ENCODE measurements around the gene CACNA1A.

Gene CACNA1A

DNA sequence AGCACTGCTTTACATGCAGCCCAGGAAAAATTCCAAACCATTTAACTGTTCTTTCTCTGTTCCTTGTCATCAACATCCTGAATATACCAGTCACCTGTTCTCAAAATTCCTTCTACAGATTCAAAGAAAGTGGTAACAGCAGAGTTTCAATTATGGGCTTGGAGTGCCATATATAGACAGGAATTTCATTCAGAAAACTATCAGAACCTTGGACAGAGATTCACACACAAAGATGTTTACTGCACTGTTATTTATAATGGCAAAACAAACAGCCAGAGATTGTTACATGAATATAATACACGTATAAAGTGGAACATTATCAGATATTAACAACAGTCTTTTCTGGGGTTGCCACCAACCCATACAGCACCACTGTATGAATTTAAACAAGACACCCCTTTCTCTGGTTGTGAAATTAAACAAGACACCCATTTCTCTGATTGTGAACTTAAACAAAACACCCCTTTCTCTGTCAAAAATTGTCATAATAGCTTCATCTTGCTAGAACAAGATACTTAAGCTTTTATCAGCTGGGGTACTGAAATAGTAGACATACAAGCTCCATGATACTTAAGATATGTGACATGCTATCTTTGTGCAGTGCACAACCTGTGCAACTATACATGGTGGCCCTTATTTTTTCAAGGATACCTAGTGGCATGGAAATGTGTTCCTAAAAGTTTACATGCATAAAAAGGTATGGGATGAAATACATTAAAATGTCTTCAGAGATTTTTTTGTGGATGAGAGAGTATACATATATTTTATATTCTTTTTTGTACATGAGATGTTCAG, 12.6 kb downstream of the CACNA1A start:
- no peak for DNase-seq (ENCODE audit: low read depth)

DNA sequence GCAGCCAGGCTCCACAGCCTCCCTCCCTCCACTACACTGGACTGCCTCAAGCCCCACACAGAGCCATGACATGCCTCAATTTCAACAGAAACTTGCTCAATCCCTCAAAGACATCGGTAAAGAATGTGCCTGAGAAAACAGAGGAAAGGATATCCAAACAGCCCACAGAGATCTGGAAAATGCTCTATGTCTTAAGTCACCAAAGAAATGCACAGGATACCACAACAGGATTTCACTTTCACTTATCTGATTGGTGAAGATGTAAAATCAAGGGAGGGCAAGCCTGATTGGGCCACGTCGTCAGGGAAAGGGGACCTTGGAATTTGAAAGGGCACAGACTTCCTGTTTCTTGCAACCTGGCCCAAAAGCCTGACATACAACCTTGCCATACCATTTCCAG, 14.2 kb downstream of the CACNA1A start:
- peak; percentile 68 for DNase-seq (ENCODE audit: low read depth)

DNA sequence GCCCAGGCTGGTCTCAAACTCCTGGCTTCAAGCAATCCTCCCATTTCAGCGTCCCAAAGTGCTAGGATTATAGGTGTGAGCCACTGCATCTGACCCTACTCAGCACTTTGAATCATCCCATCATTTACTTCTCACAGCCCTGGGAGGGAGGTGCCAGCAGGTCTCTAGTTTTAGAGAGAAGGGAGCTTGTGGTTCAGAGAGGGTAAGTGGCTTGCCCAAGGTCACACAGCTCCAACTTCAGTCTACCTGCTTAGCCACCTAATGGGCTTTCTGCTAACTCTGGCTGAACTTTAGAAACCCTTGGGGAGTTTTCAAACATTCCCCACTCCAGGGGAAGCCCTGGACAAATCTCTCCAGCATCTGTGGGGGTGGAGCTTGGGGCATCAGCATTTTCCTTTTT, 18.3 kb downstream of the CACNA1A start:
- no peak for DNase-seq (ENCODE audit: low read depth)

DNA sequence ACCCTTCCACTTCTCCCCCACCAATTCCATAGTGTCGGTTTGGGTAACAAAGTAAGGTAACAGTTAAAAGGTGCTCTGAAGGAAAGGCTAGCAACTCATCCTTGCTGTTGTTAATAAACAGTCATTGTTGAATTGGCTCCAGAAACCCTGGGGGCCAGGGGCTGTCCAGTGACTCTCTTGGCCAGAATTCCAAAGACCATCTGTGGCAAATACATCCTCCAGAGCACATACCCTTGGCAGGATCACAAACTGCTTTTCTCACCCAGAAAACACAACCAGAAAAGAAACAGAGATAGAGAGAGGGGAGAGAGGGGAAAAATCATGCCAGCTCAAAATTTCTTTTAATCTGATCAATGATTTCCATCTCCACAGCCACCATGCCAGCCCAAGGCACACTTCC, 22.1 kb downstream of the CACNA1A start:
- no peak for DNase-seq (ENCODE audit: low read depth)

DNA sequence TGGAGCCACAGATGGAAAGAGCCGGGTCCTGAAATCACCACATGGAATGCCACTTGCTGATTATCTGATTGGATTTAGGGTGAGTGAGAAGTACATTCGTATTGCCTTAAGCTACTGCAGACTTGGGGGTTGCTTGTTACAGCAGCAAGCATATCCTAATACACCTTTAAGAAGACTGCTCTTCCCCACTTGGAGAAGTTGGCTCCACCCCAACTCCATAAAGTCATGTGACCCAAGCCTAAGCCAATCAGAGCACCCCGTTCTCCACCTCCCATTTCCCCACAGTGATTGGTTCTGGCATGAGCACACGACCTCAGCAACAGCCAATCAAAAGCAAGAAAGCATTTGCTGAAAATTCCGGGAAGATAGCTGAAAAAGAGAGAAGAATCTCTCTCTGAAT, 23.1 kb downstream of the CACNA1A start:
- DNase-seq (ENCODE audit: low read depth) = no peak

DNA sequence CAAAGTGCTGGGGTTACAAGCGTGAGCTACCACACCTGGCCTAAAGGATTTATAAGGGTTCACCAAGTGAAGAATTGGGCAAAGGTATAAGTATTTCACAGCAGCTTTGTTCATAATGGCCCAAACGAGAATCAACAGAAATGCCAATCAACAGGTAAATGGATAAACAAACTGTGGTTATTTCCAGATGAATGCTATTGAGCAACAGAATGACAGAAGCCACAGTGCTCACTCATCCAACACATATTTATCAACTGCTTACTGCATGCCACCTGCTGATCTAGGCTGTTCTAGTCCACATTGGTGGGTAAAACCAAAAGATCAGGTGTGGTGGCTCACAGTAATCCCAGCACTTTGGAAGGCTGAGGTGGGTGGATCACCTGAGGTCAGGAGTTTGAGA, 27.7 kb downstream of the CACNA1A start:
- DNase-seq (ENCODE audit: low read depth) = no peak

DNA sequence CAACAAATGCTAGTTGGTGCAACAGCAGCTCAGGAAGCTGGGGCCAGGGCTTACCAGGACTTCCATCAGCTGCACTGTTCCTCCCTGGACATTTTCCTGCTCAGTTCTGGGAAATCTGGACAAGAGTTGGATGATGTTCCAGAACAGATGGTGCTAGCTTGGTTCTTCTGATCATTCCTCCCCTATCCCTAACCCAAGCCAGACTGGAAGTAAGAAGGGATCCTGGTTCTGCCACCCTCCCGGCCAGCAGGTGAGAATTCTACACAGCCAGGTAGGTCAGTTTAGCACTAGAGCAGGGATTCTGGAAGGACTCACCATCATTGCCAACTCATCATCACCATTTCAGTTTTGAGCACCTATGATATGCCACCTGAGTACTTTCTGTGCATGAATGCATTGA, 30.2 kb downstream of the CACNA1A start:
- DNase-seq (ENCODE audit: low read depth) = no peak

DNA sequence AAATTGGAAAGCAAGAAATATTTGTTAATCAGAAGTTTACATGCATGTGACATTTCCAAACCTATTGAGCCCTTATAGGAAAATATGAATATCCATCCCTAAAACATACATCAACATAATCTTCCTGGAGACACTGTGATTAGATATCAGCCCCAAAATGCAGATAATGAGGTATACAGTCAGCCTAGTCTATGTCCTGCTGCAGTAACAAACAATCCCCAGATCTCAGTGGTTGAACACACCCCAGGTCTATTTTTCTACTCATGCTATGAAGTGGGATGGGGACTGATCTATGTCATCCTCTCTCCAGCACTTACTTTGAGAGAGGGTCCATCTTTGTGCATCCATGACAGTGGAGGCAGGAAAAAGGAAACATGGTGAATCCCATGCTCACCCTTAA, 31.2 kb downstream of the CACNA1A start:
- DNase-seq (ENCODE audit: low read depth) = no peak

DNA sequence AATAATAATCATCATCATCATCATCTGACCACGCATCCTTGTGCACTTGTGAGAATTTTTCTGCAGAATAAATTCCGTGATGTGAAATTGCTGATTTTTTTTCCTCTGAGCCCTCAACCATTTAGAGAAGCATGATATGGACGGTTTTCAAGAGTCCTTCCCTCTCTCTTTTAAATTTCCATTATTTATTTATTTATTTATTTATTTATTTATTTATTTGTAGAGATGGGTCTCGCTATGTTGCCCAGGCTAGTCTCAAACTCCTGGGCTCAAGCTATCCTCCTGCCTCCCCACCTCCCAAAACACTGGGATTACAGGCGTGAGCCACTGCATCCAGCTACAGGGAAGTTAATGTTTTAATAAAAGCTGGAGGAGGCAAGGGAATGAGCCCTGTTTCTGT, 39.6 kb downstream of the CACNA1A start:
- no peak for DNase-seq (ENCODE audit: low read depth)

DNA sequence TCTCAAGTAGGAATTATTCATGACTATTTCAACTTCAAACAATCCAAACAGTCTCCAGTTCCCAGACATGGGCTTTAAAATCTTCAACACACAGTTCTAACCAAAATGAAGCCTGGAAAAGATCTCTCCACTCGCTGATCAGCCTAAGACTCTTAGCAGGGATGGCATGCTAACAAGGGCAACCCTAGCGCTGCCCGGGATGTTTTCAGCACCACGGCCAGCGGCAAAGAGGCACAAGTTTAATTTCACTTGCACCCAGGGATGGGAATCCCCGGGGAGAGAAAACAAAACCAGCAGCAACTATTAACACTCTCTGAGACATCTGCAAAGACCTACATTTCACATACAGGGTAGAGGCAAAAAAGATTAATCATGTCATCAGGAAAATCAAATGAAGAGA, 43.0 kb downstream of the CACNA1A start:
- DNase-seq (ENCODE audit: low read depth) = no peak

DNA sequence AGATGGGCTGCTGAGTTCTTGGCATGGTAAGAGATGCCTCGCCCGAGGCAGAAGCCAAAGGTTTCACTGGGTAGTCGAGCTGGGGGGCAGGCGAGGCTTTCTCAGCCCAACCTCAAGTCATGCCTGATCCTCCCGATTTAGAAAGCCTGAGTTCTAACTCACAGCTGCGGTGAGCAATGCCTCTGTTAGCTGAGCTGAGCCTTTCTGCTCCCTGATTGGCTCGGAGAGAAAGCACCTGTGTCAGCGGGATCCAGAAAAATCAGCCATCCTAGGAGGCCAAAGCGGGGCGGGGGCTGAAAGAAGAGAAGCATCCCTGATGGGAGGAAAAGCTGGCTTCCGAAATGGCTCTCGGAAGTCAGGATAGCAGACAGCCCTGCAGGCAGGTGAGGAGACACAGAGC, 44.7 kb downstream of the CACNA1A start:
- no peak for DNase-seq (ENCODE audit: low read depth)

DNA sequence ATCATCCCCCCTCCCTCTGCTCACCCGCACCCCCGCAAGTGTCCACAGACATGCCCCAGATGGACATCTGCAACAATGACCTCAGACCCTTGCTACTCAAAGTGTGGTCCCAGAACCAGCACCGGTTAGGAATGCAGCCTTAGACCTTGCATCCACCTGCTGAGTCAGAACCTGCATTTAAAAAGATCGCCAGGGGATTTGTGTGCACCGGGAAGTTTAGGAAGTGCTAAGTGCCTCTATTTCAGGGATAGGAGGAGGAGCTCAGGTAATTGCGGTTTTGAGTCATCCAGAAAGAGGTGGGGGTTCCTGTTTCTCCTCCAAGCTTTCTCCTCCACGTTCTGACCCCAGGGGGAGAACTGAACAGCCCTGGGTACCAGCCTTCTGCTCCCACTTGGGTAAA, 46.2 kb downstream of the CACNA1A start:
- DNase-seq (ENCODE audit: low read depth) = no peak

DNA sequence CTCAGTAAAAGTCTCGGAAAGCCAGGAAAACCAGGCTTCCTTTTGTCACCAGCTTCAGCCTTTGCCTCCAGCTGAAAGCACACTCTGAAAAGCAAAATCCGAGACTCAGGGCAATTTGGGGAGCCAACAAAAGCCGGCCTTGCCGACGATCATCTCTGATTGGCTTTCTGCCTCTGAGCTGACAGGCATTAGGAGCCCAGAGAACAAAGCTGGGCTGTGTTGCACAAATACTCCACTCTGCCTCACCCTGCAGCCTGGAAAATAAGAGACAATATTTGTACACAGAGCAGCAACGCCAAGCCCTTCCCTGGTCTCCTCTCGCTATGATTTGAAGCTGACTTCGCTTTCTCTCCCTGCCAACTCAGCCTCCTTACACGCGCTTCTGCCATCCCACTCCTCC, 46.9 kb downstream of the CACNA1A start:
- DNase-seq (ENCODE audit: low read depth) = no peak

DNA sequence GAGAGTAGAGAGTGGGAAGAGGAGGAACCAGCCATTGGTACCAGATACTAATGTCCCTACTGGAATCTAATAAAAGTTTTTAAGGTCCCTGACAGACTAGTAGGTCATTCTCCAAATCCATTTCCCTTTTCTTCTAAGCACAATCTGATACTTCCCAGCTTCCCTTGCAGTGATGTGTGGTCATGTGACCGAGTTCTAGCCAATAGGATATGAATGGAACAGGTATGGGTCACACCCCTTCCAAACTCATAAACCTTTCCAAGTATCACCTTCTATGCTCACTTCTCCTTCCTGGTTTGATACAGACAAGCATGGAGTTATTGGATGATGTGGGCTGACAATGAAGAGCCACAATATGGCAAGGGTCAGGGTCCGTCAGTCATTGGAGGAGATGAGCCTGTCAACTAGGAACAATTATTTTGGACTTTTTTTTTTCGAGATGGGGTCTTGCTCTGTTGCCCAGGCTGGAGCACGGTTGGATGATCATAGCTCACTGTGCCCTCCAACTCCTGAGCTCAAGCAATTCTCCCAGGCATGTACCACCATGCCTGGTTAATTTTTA, 54.8 kb downstream of the CACNA1A start:
- no peak for DNase-seq (ENCODE audit: low read depth)

DNA sequence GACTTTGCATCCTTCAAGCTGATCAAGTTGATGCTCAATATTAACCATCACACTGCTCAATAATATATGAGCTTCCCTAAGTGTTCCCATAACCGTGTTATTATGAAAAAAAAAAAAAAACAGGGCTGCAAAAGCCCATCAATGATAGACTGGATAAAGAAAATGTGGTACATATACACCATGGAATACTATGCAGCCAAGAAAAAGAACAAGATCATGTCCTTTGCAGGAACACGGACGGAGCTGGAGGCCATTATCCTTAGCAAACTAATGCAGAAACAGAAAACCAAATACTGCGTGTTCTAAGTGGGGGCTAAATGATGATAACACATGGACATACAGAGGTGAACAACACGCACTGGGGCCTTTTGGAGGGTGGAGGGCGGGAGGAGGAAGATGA, 58.3 kb downstream of the CACNA1A start:
- no peak for DNase-seq (ENCODE audit: low read depth)

DNA sequence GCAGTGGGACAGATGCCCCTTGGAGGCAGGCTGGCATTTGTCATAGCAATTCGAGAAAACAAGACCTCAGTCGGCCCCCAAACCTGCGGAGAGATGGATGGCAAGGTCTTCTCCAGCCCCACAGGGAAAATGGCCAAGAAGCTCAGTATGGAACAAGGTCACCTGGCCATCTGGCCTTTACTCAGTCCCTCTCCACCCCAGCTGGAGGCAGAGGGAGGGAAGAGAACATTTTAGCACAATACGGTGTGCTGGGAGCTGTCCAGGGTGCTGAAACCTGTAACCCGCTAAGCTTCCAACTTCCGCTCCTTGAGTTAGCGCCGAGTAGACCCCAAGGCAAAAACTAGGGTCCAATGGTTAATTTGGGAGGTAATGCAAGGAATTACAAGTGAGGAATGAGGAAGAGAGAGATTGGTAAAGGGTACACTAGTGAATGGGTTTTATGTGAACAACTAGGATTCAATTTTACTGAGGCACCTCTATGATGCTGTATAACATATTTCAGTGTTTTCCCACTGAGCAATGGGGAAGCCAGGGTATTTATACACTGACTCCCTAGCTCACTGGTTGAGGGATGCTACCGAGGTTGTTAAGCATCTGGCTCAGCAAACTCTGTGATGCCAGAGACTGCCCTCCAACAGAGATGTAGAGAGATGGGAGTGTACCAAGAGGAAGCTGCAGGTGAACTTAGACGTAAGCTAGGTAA, 64.3 kb downstream of the CACNA1A start:
- DNase-seq (ENCODE audit: low read depth) = peak; percentile 9

DNA sequence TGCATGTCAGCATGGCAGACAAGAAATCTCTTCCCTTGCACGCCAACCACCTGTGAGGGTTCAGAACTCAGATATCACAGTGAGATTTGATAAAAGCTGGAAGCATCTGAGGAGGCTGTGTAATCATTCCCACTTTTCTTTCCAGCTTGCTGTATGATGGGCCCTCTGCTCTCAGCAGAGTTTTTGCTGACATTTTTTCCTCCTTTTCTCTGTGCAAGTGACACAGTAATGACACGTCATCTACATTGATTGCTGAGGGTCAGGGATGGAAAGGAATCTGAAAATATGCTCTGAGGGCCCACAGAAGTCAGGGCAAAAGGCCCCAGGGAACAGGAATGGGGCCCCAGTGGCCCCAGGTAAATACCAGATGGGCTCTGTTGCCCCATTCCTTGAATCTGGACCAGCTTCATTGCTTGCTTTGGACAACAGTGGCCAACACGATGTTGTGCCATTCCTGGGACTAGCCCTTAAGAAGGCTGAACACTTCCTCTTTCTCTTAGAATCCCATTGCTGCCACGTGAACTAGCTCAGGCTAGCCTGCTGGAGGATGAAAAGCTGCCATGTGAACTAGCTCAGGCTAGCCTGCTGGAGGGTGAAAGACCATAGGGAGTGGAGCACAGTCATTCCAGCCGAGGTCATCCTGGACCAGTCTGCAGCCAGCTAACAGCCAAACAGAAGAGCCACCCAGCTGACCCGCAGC, 68.2 kb downstream of the CACNA1A start:
- DNase-seq (ENCODE audit: low read depth) = no peak

DNA sequence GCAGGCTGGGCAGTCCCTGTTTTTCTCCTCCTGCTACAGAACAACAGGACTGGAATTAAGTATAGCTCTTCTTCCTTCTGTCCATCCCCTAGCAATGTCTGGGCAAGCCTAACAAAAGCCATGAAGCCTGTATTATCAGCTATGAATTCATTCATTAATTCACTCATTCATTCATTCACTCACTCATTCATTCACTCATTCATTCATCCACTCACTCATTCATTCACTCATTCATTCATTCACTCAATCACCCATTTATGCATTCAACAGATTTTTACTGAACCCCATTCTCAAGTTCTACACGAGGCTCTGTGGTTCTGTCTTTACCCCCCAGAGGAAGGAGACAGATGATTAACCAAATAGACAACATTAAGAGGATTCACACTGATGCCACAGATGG, 69.9 kb downstream of the CACNA1A start:
- no peak for DNase-seq (ENCODE audit: low read depth)

DNA sequence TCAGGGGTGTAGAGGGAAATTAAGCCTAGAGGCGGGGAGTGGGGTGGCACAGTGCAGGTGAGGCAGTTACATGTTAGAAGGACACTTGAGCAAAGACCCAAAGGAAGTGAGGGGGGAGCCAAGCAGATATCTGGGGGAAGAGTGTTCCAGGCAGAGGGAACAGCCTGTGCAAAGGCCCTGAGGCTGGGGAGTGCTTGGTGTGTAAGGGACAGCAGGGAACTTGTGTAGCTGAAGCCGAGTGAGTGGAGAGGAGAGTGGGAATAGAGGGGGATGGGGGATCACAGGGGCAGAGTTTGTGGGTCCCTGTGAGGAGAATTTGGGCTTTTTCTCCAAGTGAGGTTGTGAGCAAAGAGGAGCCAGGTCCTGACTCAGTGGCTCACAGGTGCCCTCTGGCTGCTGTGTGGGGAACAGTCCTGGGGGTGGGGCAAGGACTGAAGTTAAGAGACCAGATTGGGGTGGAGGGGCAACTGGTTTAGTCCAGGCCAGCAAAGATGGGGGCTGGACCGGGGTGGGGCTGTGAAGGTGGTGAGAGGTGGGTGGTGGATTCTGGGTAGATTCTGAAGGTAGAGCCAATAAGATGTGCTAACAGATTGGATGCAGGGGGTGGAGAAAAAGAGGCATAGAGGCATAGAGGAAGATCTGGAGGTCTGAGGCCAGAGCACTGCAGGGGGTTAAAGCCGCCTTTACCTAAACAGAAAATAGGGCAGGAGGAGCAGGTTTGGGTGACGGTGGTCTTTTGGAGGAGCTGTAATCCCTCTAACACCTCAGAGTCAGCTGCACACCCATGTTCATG, 75.3 kb downstream of the CACNA1A start:
- DNase-seq (ENCODE audit: low read depth) = peak; percentile 18

DNA sequence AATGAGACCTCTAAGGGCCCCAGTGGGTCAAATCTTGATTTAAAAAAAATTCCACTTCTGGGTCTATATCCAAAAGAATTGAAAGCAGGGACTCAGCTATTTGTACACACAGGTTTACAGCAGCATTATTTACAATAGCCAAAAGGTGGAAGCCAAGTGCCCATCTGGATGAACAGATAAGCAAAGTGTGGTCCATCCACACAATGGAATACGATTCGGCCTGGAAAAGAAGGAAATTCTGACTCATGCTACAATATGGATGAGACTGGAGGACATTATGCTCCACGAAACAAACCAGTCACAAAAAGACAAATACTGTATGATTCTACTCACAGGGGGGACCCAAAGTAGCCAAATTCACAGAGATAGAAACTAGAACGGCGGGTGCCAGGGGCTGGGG, 76.7 kb downstream of the CACNA1A start:
- DNase-seq (ENCODE audit: low read depth) = no peak

DNA sequence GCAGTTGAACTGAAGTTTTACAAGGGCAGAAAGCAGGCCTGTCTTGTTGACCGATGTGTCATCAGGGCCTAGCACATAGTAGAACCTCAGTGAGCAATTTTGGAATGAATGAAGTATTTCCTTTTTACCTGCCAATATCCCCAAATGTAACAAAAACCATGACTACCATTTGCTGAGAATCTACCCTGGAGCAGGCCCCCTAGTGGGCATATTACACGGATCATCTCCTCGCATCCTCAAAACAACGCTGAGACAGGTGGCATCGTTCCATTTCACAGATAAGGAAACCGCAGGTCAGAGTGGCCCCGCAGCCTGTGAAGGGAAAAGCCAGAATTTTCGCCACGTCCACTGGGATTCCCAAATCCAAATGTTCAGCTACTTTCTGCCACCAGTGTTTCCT, 77.9 kb downstream of the CACNA1A start:
- DNase-seq (ENCODE audit: low read depth) = no peak
